Endometrium (tissue), 2 donors: ENCODE results near the gene OR51I2.

Experiments used
- FAIRE-seq: peaks from 2 replicates; lab custom pipeline; 2012; peaks lifted over from hg19 to GRCh38; lab: Jason Lieb, UNC
- donor health status: control.
- donor health status: control.

Gene OR51I2, protein sequence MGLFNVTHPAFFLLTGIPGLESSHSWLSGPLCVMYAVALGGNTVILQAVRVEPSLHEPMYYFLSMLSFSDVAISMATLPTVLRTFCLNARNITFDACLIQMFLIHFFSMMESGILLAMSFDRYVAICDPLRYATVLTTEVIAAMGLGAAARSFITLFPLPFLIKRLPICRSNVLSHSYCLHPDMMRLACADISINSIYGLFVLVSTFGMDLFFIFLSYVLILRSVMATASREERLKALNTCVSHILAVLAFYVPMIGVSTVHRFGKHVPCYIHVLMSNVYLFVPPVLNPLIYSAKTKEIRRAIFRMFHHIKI

GRCh38 chr11:5449023-5449422 is at the start of gene OR51I2:
TSS of gene OR51I2 (plus strand) at chr11:5449323. CDS start at chr11:5453489, 4,166 bp downstream.
- no peak for FAIRE-seq

- FAIRE-seq, result no peak
Measured at GRCh38 chr11:5405173-5405572, 44.0 kb upstream of the OR51I2 start.

GRCh38 chr11:5420993-5421392 is 28.1 kb upstream of the OR51I2 start:
- FAIRE-seq, result no peak

DNA sequence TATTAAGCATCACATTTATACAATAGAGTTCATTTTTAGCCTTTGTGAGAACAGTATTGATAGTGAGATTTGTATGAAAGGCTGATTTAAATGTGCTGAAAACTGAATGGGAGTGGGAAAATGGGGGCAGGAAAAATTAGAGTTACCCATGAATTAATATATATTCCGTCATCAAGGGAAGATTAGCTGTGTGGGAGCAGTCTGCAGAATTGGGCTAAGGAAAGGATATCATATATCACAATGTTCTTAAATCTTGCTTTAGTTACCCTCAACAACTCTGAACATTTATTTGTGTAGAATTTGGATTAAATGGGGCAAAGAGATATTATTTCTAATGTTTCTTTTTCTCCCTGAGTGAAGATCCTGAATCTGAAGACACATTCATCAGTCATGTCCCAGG is 27.3 kb upstream of the OR51I2 start, which contains the start of gene OR51Q1:
Gene OR51Q1, plus strand, starts transcription at position 301 of the 400 bp plus-strand sequence. Its CDS starts 90 bp downstream, at position 391.
- FAIRE-seq, result no peak

DNA sequence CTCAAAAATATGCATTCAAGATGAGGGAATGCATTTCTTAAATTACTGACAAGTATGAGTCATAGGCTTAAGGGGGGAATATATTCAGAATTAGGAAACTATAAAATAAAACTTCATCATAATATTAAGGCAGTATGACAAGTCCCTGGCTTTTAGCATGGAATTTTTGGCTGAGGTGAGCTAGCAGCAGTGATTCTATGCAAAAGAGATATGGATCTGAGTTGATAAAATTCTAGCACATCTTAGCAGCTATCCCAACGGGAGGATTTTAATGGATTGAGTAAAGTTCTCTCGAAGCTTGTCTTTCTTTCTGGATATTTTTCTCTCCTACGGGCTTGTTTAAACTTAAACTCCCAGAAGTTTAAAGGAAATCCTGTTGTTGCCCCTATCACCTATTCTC is 26.0 kb upstream of the OR51I2 start:
- FAIRE-seq, result no peak

- no peak for FAIRE-seq
Measured at GRCh38 chr11:5441414-5441813, 7.7 kb upstream of the OR51I2 start, which contains the start of gene OR51I1. TSS of gene OR51I1 (minus strand) at chr11:5441514. CDS start at chr11:5441514, 0 bp downstream.

GRCh38 chr11:5443835-5444393 is 5.2 kb upstream of the OR51I2 start:
- FAIRE-seq, result no peak

DNA sequence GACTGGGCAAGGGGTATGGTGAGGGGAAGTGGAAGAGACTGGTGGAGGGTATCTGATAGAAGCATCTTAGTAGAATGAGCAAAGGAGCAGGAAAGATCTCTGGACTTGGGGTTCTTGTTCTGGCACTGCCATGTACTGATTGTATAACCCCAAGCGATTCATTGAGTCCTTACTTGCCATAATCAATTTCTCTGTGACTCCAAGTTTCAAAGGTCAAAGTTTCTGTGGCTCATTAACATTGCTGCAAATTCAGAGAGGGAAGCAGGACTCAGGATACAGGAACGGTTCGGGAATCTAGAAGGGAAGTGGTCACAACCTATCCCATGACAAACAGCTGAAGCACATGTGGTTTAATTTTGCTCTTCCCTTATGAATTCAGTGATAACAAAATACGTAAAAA is 309 bp downstream of the OR51I2 start:
- no peak for FAIRE-seq

GRCh38 chr11:5460983-5461621 is 12.0 kb downstream of the OR51I2 start:
- no peak for FAIRE-seq

DNA sequence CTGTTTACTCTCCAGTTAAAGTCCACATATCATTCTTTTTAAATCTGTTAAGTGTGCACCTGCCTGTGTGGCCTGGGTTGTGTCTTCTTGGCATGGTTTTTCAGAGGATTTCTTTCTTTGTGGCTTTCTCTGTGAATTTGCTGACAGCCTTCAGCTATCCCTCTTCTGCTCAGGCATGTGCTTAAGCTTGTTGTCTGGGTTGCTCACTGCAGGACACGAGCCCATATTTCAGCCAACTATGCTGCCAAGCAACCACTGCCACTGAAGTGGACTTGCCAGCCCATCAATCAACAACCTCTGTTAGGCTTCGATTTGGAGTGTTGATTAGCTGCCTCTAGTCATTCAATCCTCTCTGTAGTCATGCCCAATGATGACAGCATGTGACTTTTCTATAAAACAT is 18.4 kb downstream of the OR51I2 start:
- FAIRE-seq, result no peak

DNA sequence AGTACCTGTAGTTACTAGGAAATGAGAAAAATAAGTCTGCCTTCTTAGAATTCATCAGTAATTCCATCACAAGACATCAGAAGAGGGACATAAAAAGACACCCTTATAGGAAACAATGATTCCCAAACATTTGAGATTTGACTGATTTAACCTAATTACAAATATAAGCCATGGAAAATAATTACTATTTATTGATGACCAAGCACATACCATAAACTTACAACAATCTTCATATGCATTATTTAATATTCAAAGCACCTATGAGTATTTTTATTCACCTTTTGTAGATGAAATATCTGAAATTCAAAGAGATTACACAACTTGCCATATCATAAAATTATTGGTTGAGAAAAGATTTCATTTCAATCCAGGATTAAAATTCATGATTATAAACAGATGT is 24.8 kb downstream of the OR51I2 start:
- no peak for FAIRE-seq

GRCh38 chr11:5476186-5476819 is 27.2 kb downstream of the OR51I2 start:
- no peak for FAIRE-seq

DNA sequence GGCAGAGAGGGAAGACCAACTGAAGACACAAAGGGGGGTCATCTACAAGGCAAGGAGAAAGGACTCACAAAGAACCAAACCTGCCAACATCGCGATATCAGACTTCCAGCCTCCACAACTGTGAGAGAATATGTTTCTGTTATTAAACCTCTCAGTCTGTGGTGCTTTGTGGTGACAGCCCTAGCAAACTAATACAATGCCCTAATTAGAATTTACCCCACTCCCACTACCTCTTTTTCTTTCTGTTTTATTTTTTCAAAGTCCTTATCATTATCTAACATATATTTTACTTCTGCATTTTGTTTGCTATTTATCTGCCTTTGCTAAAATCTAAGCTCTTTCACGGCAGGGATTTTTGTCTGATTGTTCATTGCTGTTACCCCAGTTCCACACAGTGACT is 36.9 kb downstream of the OR51I2 start:
- FAIRE-seq, result no peak

GRCh38 chr11:5486421-5486820 is 37.3 kb downstream of the OR51I2 start:
- no peak for FAIRE-seq

DNA sequence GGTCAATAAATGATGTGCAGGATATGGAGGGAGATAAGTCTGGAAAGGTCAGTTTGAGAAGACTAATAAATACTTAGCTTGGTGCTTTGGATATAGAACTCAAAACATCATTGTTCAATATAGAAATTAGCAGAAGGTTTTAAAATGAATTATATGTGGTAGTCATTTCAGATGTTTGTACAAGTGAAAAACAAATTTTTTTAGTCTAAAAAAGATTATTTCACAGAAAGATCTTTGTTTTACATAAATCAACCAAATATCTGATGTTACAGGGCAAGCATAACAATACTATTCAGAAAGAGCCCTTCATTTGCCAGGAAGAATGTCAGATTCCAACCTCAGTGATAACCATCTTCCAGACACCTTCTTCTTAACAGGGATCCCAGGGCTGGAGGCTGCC is 39.3 kb downstream of the OR51I2 start, which contains the start of gene OR52D1:
Gene OR52D1, plus strand, starts transcription at position 301 of the 400 bp plus-strand sequence. Its CDS starts 22 bp downstream, at position 323.
- FAIRE-seq, result no peak

GRCh38 chr11:5488798-5489399 is 39.8 kb downstream of the OR51I2 start:
- FAIRE-seq, result no peak

DNA sequence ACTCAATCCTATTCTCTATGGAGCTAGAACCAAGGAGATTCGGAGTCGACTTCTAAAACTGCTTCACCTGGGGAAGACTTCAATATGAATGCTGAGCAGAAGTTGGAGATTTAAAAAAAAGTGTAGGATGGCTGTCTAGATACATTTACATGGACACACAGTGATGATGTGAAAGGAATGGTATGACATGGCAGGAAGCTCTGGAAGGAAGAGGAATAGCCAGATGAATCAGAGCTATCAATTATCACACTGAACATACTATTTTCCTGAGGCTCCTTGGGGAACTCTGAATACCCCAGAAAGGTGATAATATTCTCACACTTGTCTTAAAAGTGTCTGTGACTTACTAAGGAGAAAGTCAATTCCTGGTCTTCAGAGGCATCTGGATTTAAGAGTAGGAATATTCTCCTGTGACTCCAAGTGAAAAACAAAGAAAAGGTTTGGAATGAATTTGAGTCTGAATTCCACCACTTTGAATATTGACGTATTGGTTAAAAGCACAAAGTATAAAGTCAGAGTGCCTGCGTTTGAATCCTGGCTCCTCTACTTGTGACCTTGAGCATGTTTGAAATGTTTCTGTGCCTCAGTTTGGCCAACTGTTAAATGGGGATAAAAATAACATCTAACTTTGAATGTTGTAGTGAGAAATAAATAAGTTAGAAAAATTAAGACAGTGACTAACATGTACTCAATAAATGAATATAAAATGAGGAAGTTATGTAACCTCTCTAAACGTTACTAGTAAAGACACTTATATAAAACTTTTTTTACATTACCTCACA is 40.6 kb downstream of the OR51I2 start:
- no peak for FAIRE-seq

- no peak for FAIRE-seq
Measured at GRCh38 chr11:5499671-5500070, 50.5 kb downstream of the OR51I2 start.

GRCh38 chr11:5500393-5500801 is 51.3 kb downstream of the OR51I2 start:
- no peak for FAIRE-seq

DNA sequence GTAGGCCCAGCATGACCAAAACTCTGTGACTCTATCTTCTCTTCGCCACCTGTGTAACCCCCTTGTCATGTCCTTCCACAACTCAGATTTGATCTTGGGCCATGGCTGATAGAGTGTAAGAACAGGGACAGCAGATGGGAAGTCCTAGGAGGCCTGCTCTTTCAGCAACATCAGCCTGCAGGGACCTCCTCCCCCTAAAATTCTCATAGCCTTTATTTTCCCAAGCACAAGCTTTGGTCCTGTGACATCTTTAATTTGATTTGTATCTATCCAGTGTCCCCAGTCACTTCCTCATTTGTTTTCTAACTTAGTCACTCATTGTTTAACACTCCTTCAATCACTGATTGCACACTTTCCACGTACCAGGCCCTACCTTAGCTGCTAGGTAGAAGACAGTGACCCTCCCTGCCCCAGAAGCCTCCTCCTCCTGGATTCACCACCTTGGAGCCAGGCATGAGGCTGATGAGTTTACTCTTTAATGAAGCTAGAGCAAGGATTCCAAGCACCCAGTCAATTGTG is 55.3 kb downstream of the OR51I2 start:
- FAIRE-seq, result no peak

DNA sequence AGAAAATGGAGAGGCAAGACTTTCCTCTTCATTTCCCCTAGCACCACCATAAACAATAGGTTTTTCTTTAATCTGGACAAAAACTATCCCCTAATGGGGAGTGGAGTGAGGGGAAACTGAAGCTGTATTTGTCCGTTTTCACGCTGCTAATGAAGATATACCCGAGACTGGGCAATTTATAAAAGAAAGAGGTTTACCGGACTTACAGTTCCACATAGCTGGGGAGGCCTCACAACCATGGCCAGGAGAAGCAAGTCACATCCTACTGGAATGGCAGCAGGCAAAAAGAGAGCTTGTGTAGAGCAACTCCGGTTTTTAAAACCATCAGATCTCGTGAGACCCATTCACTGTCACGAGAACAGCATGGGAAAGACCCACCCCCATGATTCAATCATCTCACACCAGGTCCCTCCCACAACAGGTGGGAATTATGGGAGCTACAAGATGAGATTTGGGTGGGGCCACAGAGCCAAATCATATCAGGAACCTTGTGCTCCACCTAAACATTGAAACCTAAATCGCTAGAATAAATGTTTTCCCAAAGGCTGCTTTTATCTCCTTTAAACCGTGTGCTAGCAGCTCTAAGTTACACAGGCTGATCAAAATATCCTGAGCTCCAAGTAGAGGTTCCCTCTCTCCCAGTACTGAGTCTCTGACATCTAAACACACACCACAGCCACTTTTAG is 56.4 kb downstream of the OR51I2 start:
- no peak for FAIRE-seq
